ENCODE results near the gene THSD7A. TPM values are rescaled to one million over a fixed set of nuclear protein-coding genes. Genes with fewer than 3 reads are reported as not detected.

THSD7A gene
- polyA plus RNA-seq, 1 donor from 2014 or later: 18.5 TPM

- Histone ChIP-seq H3K79me2 (replicated peaks; ENCODE audit: insufficient read depth, low read length) (no peaks in the 10 kb centered on the region), H3K27me3 (ENCODE audit: insufficient read depth, low read depth, low read length) (no peaks in the 10 kb centered on the region), H3K27ac (ENCODE audit: low read length) (no peak overlapping the region), H3F3A (ENCODE audit: insufficient read depth, low read length, poor library complexity, severe bottlenecking) (no peaks in the 10 kb centered on the region), H3K4me3 (ENCODE audit: low read length) (no peak overlapping the region), H3K4me2 (ENCODE audit: low read length) (no peak overlapping the region), H3K9ac (ENCODE audit: low read length) (no peak overlapping the region), H3K36me3 (ENCODE audit: insufficient read depth, low read length) (peaks cover 7% of the 10 kb centered on the region), H4K20me1 (ENCODE audit: insufficient read depth) (no peaks in the 10 kb centered on the region), H3K9me3 (ENCODE audit: low read length) (no peaks in the 10 kb centered on the region), H2AFZ (ENCODE audit: low read depth, low read length) (no peak overlapping the region), H3K9me2 (ENCODE audit: insufficient read depth, low read length) (no peaks in the 10 kb centered on the region)
- TF ChIP-seq SMC3 (conservative IDR thresholded peaks at IDR 0.05; ENCODE audit: poor library complexity): no peak
- TF ChIP-seq, protein P1, sequence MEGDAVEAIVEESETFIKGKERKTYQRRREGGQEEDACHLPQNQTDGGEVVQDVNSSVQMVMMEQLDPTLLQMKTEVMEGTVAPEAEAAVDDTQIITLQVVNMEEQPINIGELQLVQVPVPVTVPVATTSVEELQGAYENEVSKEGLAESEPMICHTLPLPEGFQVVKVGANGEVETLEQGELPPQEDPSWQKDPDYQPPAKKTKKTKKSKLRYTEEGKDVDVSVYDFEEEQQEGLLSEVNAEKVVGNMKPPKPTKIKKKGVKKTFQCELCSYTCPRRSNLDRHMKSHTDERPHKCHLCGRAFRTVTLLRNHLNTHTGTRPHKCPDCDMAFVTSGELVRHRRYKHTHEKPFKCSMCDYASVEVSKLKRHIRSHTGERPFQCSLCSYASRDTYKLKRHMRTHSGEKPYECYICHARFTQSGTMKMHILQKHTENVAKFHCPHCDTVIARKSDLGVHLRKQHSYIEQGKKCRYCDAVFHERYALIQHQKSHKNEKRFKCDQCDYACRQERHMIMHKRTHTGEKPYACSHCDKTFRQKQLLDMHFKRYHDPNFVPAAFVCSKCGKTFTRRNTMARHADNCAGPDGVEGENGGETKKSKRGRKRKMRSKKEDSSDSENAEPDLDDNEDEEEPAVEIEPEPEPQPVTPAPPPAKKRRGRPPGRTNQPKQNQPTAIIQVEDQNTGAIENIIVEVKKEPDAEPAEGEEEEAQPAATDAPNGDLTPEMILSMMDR (IDR thresholded peaks at IDR 0.05; ENCODE audit: poor library complexity, severe bottlenecking): no peak
These were observed 238.7 kb downstream of the THSD7A start for GRCh38 chr7:11593322-11593721.

GRCh38 chr7:11592699-11593098, 239.3 kb downstream of the THSD7A start:
- Histone ChIP-seq H3K36me3 (ENCODE audit: insufficient read depth, low read length) (peaks cover 7% of the 10 kb centered on the region), H3F3A (ENCODE audit: insufficient read depth, low read length, poor library complexity, severe bottlenecking) (no peaks in the 10 kb centered on the region), H2AFZ (ENCODE audit: low read depth, low read length) (no peak overlapping the region), H3K27ac (ENCODE audit: low read length) (no peak overlapping the region), H3K9me3 (ENCODE audit: low read length) (no peaks in the 10 kb centered on the region), H3K4me2 (ENCODE audit: low read length) (no peak overlapping the region), H3K27me3 (ENCODE audit: insufficient read depth, low read depth, low read length) (no peaks in the 10 kb centered on the region), H3K4me3 (ENCODE audit: low read length) (no peak overlapping the region), H3K9me2 (ENCODE audit: insufficient read depth, low read length) (no peaks in the 10 kb centered on the region), H4K20me1 (ENCODE audit: insufficient read depth) (no peaks in the 10 kb centered on the region), H3K9ac (ENCODE audit: low read length) (no peak overlapping the region), H3K79me2 (replicated peaks; ENCODE audit: insufficient read depth, low read length) (no peaks in the 10 kb centered on the region)
- TF ChIP-seq, protein P1 (IDR thresholded peaks at IDR 0.05; ENCODE audit: poor library complexity, severe bottlenecking): no peak
- TF ChIP-seq MXI1 (conservative IDR thresholded peaks at IDR 0.05; ENCODE audit: poor library complexity, severe bottlenecking) (no peak), EP300 (conservative IDR thresholded peaks at IDR 0.05; ENCODE audit: poor library complexity, severe bottlenecking) (no peak), RAD21 (conservative IDR thresholded peaks at IDR 0.05) (no peak), POLR2AphosphoS5 (IDR thresholded peaks at IDR 0.05) (no peak), SMC3 (conservative IDR thresholded peaks at IDR 0.05; ENCODE audit: poor library complexity) (no peak), TAF1 (IDR thresholded peaks at IDR 0.05; ENCODE audit: low read depth) (no peak), EZH2 (IDR thresholded peaks at IDR 0.05; ENCODE audit: borderline replicate concordance, insufficient read depth, low read length, poor library complexity, severe bottlenecking) (no peak)
- TF ChIP-seq, protein P2, sequence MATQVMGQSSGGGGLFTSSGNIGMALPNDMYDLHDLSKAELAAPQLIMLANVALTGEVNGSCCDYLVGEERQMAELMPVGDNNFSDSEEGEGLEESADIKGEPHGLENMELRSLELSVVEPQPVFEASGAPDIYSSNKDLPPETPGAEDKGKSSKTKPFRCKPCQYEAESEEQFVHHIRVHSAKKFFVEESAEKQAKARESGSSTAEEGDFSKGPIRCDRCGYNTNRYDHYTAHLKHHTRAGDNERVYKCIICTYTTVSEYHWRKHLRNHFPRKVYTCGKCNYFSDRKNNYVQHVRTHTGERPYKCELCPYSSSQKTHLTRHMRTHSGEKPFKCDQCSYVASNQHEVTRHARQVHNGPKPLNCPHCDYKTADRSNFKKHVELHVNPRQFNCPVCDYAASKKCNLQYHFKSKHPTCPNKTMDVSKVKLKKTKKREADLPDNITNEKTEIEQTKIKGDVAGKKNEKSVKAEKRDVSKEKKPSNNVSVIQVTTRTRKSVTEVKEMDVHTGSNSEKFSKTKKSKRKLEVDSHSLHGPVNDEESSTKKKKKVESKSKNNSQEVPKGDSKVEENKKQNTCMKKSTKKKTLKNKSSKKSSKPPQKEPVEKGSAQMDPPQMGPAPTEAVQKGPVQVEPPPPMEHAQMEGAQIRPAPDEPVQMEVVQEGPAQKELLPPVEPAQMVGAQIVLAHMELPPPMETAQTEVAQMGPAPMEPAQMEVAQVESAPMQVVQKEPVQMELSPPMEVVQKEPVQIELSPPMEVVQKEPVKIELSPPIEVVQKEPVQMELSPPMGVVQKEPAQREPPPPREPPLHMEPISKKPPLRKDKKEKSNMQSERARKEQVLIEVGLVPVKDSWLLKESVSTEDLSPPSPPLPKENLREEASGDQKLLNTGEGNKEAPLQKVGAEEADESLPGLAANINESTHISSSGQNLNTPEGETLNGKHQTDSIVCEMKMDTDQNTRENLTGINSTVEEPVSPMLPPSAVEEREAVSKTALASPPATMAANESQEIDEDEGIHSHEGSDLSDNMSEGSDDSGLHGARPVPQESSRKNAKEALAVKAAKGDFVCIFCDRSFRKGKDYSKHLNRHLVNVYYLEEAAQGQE (IDR thresholded peaks at IDR 0.05; ENCODE audit: borderline replicate concordance): no peak
